HG02852 (cell line): ENCODE results near the gene PHF14.

Source experiments
- ATAC-seq: cut with Tn5 transposase; IDR thresholded peaks from one replicate; pipeline ENCODE4 v1.9.1; 2021; ENCODE audit warnings: mild to moderate bottlenecking, moderate library complexity; ENCODE audit not compliant: unreplicated experiment

Gene PHF14

GRCh38 chr7:11168650-11169170 lies 195.0 kb downstream of the PHF14 start:
- ATAC-seq: no peak

GRCh38 chr7:11170175-11170574 lies 196.5 kb downstream of the PHF14 start:
- ATAC-seq: no peak

- no peak for ATAC-seq
Measured at GRCh38 chr7:11170863-11171568, 197.3 kb downstream of the PHF14 start.

GRCh38 chr7:11171569-11172192 lies 198.0 kb downstream of the PHF14 start:
- ATAC-seq: no peak

DNA sequence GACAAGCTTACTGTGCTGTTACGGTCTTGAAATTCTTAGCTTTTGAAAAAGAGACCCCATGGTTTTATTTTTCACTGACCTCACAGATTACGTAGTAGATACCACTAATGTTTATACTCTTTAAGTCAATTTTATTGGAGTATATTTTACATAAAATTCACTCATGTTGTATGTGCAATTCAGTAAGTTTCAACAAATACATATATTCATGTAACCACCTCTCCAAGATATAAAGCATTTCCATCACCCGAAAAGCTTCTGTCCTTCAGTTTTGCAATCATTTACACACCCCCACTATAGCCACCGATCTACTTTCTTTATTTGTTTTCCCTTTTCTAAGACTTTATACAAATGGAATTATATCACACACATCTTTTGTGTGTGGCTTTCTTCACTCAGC lies 199.2 kb downstream of the PHF14 start:
- no peak for ATAC-seq

- ATAC-seq: no peak
Measured at GRCh38 chr7:11175371-11175770, 201.7 kb downstream of the PHF14 start.

DNA sequence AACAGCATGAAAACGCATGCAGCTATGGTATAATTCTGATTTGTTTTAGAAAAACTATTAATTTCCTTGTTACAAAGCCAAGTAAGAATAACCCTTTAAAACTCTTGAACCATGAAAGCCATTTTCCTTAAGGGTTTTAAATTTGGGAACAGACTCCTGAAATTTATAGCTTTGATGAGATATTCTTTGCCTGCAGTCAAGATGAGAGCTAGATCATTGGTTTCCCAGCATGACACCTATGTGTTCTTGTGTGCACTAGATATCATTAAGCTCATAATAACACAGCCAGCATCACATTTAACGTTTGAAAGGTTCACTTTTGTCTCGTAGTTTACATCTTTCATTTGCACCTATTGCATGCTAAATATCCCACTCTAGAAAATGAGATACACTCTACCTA lies 202.2 kb downstream of the PHF14 start:
- no peak for ATAC-seq

DNA sequence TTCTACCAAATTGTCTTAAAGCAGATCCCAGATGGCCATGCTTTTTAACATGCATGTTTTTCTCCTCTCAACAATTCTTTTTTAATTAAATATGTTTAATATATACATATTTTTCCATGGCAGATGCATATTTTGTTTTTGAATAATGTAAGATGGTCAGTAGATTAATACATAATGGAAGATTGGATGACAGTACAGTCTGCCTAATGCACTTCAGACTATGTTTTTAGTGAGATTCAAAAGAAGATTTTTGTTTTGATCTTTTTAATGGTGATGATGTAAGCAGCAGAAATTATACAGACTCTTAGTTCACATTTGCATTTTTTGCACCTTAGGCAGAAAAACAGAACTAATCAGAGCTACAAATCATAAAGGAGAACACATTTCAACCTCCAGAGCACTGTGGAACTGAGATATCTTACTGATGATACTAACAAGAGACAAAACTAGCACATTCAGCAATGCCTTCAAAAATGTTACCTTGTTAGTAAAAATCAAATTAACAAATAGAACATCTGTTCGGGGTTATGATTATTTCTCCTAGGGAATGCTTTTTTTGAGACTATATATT lies 203.4 kb downstream of the PHF14 start:
- ATAC-seq: no peak

DNA sequence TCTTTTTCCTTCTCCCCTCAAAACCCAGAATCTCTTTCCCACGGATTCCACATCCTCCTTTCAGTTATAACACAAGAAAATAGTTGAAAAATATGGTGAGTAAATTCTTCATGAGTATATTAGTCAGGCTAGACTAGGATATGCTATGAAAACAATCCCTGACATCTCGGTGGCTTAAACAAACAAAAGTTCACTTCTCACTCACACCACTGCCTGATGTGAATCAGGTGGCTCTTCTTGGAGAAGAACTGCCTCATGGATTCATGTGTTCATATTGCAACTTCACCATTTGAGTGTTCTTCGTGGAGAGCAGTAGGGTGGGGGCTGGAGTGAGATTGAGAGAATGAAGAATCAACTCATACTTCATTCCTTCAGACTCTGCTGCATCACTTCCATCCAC lies 204.1 kb downstream of the PHF14 start:
- no peak for ATAC-seq

DNA sequence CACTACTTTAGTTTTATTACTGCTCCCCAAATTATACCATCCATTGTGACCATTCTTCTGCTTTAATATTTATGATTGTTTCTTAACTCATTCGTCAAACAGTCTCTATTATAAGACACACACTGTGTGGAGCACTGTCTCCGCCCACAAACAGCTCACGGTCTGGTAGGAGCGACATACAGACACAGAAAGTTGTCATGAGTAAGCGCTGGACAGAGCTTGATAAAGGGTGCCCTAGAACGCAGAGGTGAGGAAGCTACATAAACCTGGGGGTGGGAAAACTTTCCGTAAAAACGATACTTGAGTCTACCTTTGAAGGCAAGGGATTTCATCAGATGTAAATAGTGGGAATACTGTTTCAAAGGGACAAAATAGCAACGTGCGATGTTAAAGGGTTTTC lies 207.9 kb downstream of the PHF14 start:
- no peak for ATAC-seq

DNA sequence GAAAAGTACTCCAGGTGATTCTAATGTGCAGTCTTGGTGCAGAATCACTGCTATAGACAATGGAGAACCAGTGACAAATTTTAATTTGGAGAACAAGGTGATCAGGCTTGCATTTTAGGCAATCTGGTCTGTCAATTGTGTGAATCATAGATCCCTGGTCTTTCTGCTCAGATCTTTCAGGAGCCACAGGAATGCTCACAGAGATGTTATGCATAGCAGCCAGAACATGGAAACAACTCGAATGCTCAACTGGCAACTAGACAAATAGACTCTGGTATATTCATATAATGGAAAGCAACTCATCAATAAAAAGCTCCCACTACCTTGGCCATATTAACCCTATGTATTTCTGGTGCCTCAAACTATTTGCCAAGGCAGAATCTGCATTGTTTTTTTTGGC lies 209.1 kb downstream of the PHF14 start:
- no peak for ATAC-seq

DNA sequence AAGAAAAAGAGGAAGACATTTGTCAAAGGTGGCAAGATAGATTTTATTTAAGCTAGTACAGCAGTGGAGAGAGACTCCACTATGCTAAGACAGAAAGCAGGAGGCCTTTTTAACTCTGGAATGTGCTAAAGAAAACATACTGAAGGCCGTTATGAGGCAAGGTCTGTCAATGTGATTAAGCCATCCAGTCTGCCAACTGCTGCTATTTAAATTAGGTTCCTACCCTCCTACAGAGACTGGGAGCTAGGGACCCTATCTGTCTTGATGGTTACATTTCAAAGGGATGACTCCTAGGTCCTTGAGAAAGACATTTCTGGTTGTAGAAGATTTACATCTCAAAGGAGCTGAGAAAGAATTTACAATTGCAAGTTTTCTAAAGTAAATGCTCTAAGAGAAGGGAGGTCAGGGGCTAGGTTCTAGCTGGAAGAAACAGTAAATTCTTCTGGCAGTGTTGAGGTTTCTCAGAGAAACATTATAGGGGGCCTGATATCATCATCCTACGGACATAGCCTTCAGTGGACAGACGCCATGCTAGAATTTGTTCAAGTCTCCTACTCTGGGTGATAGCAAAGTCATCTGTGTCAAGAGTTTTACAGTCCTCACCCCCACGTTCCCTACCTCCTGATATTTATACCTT lies 211.6 kb downstream of the PHF14 start:
- ATAC-seq: no peak

- ATAC-seq: no peak
Measured at GRCh38 chr7:11188529-11189310, 215.0 kb downstream of the PHF14 start.

- no peak for ATAC-seq
Measured at GRCh38 chr7:11191081-11191480, 217.4 kb downstream of the PHF14 start.

DNA sequence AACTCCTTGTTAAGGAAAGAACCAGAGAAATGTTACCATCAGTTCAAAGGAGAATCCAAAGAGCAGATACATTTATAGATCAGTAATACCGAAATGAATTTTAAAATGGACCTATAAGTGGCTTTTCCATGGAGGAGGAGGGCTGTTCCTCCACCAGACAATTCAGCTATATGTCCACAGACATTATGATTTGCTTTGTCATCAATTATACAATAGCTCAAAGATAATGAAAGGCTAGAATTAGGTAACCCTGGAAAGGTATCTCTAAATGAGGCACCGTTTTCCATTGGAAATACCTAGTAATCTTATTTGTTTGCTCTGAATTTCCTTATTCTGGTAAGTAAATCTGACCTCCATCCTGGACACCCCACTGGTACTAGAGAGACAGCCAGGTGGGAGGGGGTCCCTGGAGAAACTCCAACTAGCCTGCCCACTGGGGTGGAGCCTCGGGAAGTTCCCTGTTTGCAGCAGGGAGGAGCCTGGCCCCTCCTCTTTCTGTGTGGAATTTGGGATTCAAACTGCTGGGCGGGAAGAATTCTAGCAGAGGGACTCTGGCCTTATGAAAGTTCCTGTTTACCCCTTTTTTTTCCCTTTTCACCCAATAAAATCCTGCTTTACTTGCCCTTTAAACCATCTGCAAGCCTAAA lies 218.0 kb downstream of the PHF14 start:
- no peak for ATAC-seq

DNA sequence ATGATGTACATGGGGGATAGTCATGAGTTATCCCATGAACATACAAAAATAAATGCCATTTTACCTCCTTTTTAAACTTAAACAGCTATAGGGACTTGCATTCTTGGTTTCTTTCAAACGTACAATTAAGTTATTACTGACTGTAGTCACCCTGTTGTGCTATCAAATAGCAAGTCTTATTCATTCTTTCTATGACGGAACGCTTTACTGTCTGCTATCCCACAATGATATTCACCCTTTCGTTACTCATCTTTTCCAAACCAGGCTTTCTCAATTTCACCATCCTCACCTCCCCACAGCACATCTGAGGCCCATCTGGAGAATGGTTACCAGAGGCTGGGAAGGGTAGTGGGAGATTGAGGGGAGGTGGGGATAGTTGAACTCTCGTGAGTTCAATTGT lies 218.8 kb downstream of the PHF14 start:
- no peak for ATAC-seq

DNA sequence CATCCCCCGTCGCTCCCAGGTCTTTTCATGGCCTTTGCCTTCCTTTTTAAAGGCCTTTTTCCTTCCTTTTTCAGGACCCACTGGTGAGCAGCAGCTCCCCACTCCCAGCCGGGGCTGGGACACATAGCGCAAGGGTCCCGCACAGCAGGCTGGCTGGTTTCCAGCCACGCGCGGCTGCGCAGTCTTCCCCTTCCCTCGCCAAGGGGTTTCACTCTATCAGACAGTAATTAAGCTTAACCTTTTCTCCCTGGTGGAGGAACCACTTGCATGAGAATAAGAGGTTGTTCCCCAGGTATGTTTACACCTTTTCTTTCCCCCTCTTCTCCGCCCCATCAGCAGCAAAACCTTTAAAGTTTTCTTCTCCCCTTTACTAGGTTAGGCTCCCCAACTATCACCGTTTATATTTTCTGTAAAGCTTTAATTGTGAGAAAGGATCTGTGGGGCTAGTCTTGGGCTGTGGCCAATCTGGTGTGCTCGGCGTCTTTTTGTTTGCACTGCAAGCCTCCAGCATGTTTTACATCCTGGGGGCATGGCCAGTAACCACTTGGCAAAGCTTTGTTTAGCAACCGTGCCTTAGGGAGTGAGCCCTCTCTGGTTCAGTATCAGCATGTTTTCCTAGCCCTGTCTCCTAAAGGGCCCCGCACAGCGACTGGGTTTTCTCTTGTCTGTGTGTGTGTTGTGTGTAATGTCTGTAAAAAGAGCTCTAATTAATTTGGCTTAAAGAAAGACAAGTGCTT lies 219.6 kb downstream of the PHF14 start:
- ATAC-seq: no peak

DNA sequence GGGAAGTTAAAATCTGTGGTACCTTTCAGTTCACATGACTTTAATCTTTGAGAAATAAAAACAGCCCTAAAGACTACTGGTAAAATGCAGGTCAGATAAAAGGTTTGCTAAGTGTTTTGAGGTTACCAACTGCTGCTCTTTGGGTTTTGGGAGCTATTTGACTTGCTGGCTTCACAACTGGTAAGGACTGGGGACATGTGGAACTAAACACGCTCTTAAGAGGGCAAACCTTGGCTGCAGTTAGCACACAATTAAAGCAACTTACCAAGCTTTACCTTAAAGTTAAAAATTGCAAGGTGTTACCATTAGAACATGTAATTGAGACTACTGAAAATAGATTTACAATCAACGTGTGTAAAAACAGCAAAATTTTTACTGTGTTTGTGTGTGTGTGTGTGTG lies 220.2 kb downstream of the PHF14 start:
- ATAC-seq: no peak

- no peak for ATAC-seq
Measured at GRCh38 chr7:11194492-11194891, 220.8 kb downstream of the PHF14 start.

GRCh38 chr7:11195502-11195901 lies 221.8 kb downstream of the PHF14 start:
- ATAC-seq: no peak
